ENCODE results near the gene MAP2. TPM values are rescaled to one million over a fixed set of nuclear protein-coding genes. Genes with fewer than 3 reads are reported as not detected.

MAP2 gene
- total RNA-seq, 2 experiments from 2014 or later, result 0.16 to 0.20 TPM

DNA sequence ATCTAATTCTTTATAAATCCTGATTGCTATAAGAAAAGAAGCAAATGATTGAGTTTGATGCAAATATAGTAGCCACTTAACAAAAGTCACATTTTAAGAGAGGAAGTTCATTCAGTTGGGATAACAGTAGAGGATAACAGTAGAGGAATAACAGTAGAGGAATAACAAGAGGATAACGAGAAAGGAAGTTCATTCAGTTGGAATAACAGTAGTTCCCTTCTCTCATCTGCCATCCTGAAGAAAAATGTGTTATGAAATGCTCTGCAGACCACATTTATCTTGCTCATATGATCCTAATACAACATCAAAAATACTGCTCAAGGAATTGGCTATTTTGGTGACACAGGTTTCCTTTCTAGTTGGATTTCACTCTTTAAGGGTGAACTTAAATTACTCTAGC lies 242.4 kb downstream of the MAP2 start:
- no peaks in the 10 kb centered on the region for H3K36me3 Mint-ChIP-seq (ENCODE audit: low read depth)
- no peak overlapping the region for H3K27ac Mint-ChIP-seq
- CTCF ChIA-PET, result no interaction called here
- intact Hi-C loops (cut with DNase I, micrococcal nuclease), result no loop called here
- Histone ChIP-seq H3K9me3 (ENCODE audit: control insufficient read depth in 1 of 2, insufficient read depth in 1 of 2, low read length in 2 of 2) (no peaks in the 10 kb centered on the region), H3K4me1 (ENCODE audit: insufficient read depth, low read length) (no peaks in the 10 kb centered on the region), H3K27me3 (ENCODE audit: control insufficient read depth in 1 of 2, insufficient read depth in 2 of 2, low read length in 2 of 2) (no peaks in the 10 kb centered on the region), H3K27ac (ENCODE audit: low read depth in 1 of 2, low read length in 2 of 2) (no peak overlapping the region), H3K36me3 (ENCODE audit: insufficient read depth, low read length) (no peaks in the 10 kb centered on the region), H3K4me3 (ENCODE audit: low read length) (no peak overlapping the region)
- H3K4me3 Mint-ChIP-seq, result no peak overlapping the region
- DNase-seq, result no peak
- ATAC-seq (ENCODE audit: poor library complexity), result no peak
- POLR2A ChIA-PET, result no interaction called here
- H3K27me3 Mint-ChIP-seq, result no peaks in the 10 kb centered on the region
- H3K4me1 Mint-ChIP-seq (ENCODE audit: low read depth), result no peaks in the 10 kb centered on the region
- no peak for TF ChIP-seq CTCF (IDR thresholded peaks at IDR 0.05)
- no peaks in the 10 kb centered on the region for H3K9me3 Mint-ChIP-seq

DNA sequence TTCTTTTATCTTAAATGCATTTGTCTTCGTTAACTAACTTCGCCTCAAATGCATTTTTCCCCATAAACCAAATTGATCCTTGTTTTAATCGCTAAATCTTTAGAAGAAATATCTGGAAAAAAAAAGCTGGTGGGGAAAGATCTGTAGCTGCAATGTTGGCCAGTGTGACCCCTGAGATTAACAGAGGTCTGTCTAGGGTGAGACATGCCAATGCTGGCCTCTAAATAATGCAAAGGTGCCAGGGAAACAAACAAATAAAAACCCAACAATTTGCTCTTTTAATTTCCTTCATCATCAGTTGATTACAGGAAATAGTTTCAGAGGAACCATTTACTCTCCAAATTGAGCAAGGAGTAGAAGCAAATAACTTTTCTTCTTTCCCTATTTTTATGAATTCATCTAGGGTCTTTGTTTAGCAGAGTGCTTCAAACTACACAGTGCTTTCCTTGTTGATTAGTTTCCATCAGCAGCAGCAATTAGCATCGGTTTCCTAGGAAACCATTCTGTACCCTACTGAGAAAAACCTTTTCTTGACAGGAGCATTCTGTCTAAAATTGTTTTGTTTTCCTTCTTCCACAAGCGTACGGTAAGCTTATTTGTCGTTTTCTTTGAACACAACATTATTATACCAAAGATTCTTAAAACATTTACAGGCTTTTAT lies 247.3 kb downstream of the MAP2 start:
- intact Hi-C loops (cut with DNase I, micrococcal nuclease), result no loop called here
- Histone ChIP-seq H3K4me3 (ENCODE audit: low read length) (no peak overlapping the region), H3K4me1 (ENCODE audit: insufficient read depth, low read length) (no peaks in the 10 kb centered on the region), H3K9me3 (ENCODE audit: control insufficient read depth in 1 of 2, insufficient read depth in 1 of 2, low read length in 2 of 2) (no peaks in the 10 kb centered on the region), H3K36me3 (ENCODE audit: insufficient read depth, low read length) (no peaks in the 10 kb centered on the region), H3K27me3 (ENCODE audit: control insufficient read depth in 1 of 2, insufficient read depth in 2 of 2, low read length in 2 of 2) (no peaks in the 10 kb centered on the region), H3K27ac (ENCODE audit: low read depth in 1 of 2, low read length in 2 of 2) (no peak overlapping the region)
- TF ChIP-seq CTCF (IDR thresholded peaks at IDR 0.05), result no peak
- no peaks in the 10 kb centered on the region for H3K27me3 Mint-ChIP-seq
- no peaks in the 10 kb centered on the region for H3K9me3 Mint-ChIP-seq
- H3K4me3 Mint-ChIP-seq, result no peak overlapping the region
- CTCF ChIA-PET, result no interaction called here
- no peaks in the 10 kb centered on the region for H3K36me3 Mint-ChIP-seq (ENCODE audit: low read depth)
- POLR2A ChIA-PET, result no interaction called here
- H3K27ac Mint-ChIP-seq, result no peak overlapping the region
- no peak for ATAC-seq (ENCODE audit: poor library complexity)
- H3K4me1 Mint-ChIP-seq (ENCODE audit: low read depth), result no peaks in the 10 kb centered on the region
- DNase-seq, result no peak

GRCh38 chr2:209673811-209674210 lies 250.0 kb downstream of the MAP2 start:
- Histone ChIP-seq H3K36me3 (ENCODE audit: insufficient read depth, low read length) (no peaks in the 10 kb centered on the region), H3K9me3 (ENCODE audit: control insufficient read depth in 1 of 2, insufficient read depth in 1 of 2, low read length in 2 of 2) (no peaks in the 10 kb centered on the region), H3K27ac (ENCODE audit: low read depth in 1 of 2, low read length in 2 of 2) (no peak overlapping the region), H3K4me3 (ENCODE audit: low read length) (no peak overlapping the region), H3K4me1 (ENCODE audit: insufficient read depth, low read length) (no peaks in the 10 kb centered on the region), H3K27me3 (ENCODE audit: control insufficient read depth in 1 of 2, insufficient read depth in 2 of 2, low read length in 2 of 2) (no peaks in the 10 kb centered on the region)
- H3K4me3 Mint-ChIP-seq, result no peak overlapping the region
- POLR2A ChIA-PET, result no interaction called here
- H3K9me3 Mint-ChIP-seq, result no peaks in the 10 kb centered on the region
- no peaks in the 10 kb centered on the region for H3K4me1 Mint-ChIP-seq (ENCODE audit: low read depth)
- DNase-seq (no peak), ATAC-seq (ENCODE audit: poor library complexity) (no peak)
- no peaks in the 10 kb centered on the region for H3K27me3 Mint-ChIP-seq
- no peaks in the 10 kb centered on the region for H3K36me3 Mint-ChIP-seq (ENCODE audit: low read depth)
- intact Hi-C loops (cut with DNase I, micrococcal nuclease), result no loop called here
- CTCF ChIA-PET, result no interaction called here
- H3K27ac Mint-ChIP-seq, result no peak overlapping the region
- no peak for TF ChIP-seq CTCF (IDR thresholded peaks at IDR 0.05)

Data from CD4-positive, alpha-beta T cell (primary cell).